WTC11 (cell line): ENCODE measurements around the gene PRUNE2.

Source experiments
- CREM ChIP-seq: sonication (generic); formaldehyde crosslinking; IDR thresholded peaks from 2 replicates; pipeline ENCODE4 v1.8.1; 2022; ENCODE audit warnings: mild to moderate bottlenecking, missing genetic modification reagents, moderate library complexity
- TF ChIP-seq, protein P1 (sequence below): sonication (generic); formaldehyde crosslinking; IDR thresholded peaks from 2 replicates; pipeline ENCODE4 v1.8.1; 2022; ENCODE audit warnings: mild to moderate bottlenecking, moderate library complexity, missing genetic modification reagents

DNA sequence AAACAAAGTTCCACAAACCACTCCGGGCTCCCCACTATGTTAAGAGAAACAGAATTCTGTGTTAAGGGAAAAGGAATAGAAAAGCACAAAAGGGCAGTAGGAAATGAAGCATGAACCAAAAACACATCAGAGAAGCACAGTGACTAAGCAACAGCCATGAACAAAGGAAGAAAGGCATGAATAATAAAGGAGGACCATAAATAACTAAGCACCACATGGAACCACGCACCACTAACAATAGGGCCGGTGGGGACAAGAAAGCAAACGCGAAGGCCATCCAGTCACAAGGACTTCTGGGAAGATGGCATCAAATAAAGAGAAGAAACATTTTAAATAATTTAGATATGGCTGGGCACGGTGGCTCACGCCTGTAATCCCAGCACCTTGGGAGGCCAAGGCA, 18.0 kb downstream of the PRUNE2 start:
- TF ChIP-seq, protein P1, sequence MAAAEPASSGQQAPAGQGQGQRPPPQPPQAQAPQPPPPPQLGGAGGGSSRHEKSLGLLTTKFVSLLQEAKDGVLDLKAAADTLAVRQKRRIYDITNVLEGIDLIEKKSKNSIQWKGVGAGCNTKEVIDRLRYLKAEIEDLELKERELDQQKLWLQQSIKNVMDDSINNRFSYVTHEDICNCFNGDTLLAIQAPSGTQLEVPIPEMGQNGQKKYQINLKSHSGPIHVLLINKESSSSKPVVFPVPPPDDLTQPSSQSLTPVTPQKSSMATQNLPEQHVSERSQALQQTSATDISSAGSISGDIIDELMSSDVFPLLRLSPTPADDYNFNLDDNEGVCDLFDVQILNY (CRISPR knock-in tag), result no peak
- TF ChIP-seq CREM, result no peak
